ENCODE results near the gene DNAJC13. TPM values are rescaled to one million over a fixed set of nuclear protein-coding genes. Genes with fewer than 3 reads are reported as not detected.

Gene DNAJC13
- total and polyA plus RNA-seq, 2 of the 8 experiments (the other 6 are each of a cell fraction or from before 2014, with no cell fraction given) = 7.9 to 28.8 TPM

GRCh38 chr3:132368962-132369361 is 48.3 kb upstream of the DNAJC13 start (continued):
- TF ChIP-seq CHD7 (IDR thresholded peaks at IDR 0.05; ENCODE audit: insufficient replicate concordance, low read length) (no peak), SP2 (IDR thresholded peaks at IDR 0.05; ENCODE audit: low read length) (no peak), SRF (IDR thresholded peaks at IDR 0.05; ENCODE audit: low read depth, low read length) (no peak), ATF2 (IDR thresholded peaks at IDR 0.05; ENCODE audit: low read length) (no peak), RFX5 (IDR thresholded peaks at IDR 0.05; ENCODE audit: borderline replicate concordance, low read depth, low read length) (no peak), SP4 (IDR thresholded peaks at IDR 0.05; ENCODE audit: low read length) (no peak), RAD21 (IDR thresholded peaks at IDR 0.05 in 1 of 2, conservative IDR thresholded peaks at IDR 0.05 in 1 of 2; ENCODE audit: low read depth in 2 of 2, low read length in 2 of 2) (no peak), USF2 (IDR thresholded peaks at IDR 0.05; ENCODE audit: low read length) (no peak)
